Adipocyte (in vitro differentiated cells): ENCODE results near the gene ERCC8.
A peak's percentile ranks its signal among the peaks of the same experiment; 100 is the strongest.
"Not testable (repeated sequence)": the region's sequence is repeated elsewhere in the genome, so short reads cannot be mapped to it uniquely, and the experiment has no call there.

ENCODE experiments used
- DNase-seq: peaks from one replicate; pipeline ENCODE4 v3.0.0-alpha.2; 2015; ENCODE audit warnings: low read depth
- H3K27me3 ChIP-seq: replicated peaks from 2 replicates; pipeline ENCODE4 v1.7.0; 2013; ENCODE audit warnings: mild to moderate bottlenecking, low read length, moderate library complexity; ENCODE audit not compliant: control insufficient read depth, insufficient read depth
- H3K36me3 ChIP-seq: 2 replicates; pipeline ENCODE4 v1.7.0; 2013; ENCODE audit warnings: low read length, mild to moderate bottlenecking, moderate library complexity; ENCODE audit not compliant: control insufficient read depth, insufficient read depth, severe bottlenecking
- H3K4me1 ChIP-seq: 2 replicates; pipeline ENCODE4 v1.7.0; 2013; ENCODE audit warnings: mild to moderate bottlenecking, low read length, moderate library complexity; ENCODE audit not compliant: control insufficient read depth, insufficient read depth
- H3K4me3 ChIP-seq: 2 replicates; pipeline ENCODE4 v1.7.0; 2013; ENCODE audit warnings: mild to moderate bottlenecking, low read length, moderate library complexity
- H3K9ac ChIP-seq: 2 replicates; pipeline ENCODE4 v1.7.0; 2013; ENCODE audit warnings: mild to moderate bottlenecking, low read length, moderate library complexity
- H3K9me3 ChIP-seq: 2 replicates; pipeline ENCODE4 v1.7.0; 2013; ENCODE audit warnings: mild to moderate bottlenecking, low read length, moderate library complexity; ENCODE audit not compliant: control insufficient read depth

ERCC8 gene

GRCh38 chr5:60944904-60945812 lies at the start of gene ERCC8, which contains the start of gene NDUFAF2:
Gene ERCC8 (minus strand): TSS chr5:60945070. CDS start chr5:60945008, 62 bp downstream.
Gene NDUFAF2 (plus strand): TSS chr5:60945205. CDS start chr5:60945256, 51 bp downstream.
- peak; percentile 97 for DNase-seq
- Histone ChIP-seq H3K36me3 (peaks cover 2% of the 10 kb centered on the region), H3K4me3 (peak within 1 kb of the TSS; percentile 99), H3K9ac (peak within 1 kb of the TSS; percentile 94), H3K9me3 (no peaks in the 10 kb centered on the region), H3K27me3 (no peaks in the 10 kb centered on the region), H3K4me1 (peaks cover 23% of the 10 kb centered on the region)

- Histone ChIP-seq H3K4me3 (no peak overlapping the region), H3K27me3 (no peaks in the 10 kb centered on the region), H3K9me3 (no peaks in the 10 kb centered on the region), H3K36me3 (no peaks in the 10 kb centered on the region), H3K9ac (no peak overlapping the region), H3K4me1 (no peaks in the 10 kb centered on the region)
- no peak for DNase-seq
These were observed 49.2 kb upstream of the ERCC8 start for GRCh38 chr5:60993875-60994571.

- no peak overlapping the region for H3K4me3 ChIP-seq
- no peaks in the 10 kb centered on the region for H3K4me1 ChIP-seq
- H3K9me3 ChIP-seq, result no peaks in the 10 kb centered on the region
- DNase-seq, result no peak
- H3K27me3 ChIP-seq, result no peaks in the 10 kb centered on the region
- no peaks in the 10 kb centered on the region for H3K36me3 ChIP-seq
- no peak overlapping the region for H3K9ac ChIP-seq
These were observed 48.6 kb upstream of the ERCC8 start for GRCh38 chr5:60993425-60993824.

GRCh38 chr5:60992871-60993270 lies 48.0 kb upstream of the ERCC8 start:
- H3K27me3 ChIP-seq, result no peaks in the 10 kb centered on the region
- H3K4me3 ChIP-seq, result no peak overlapping the region
- H3K9me3 ChIP-seq, result no peaks in the 10 kb centered on the region
- peaks cover 3% of the 10 kb centered on the region for H3K4me1 ChIP-seq
- no peaks in the 10 kb centered on the region for H3K36me3 ChIP-seq
- no peak overlapping the region for H3K9ac ChIP-seq
- no peak for DNase-seq

GRCh38 chr5:60989790-60990189 lies 44.9 kb upstream of the ERCC8 start:
- no peak for DNase-seq
- no peak overlapping the region for H3K4me3 ChIP-seq
- H3K36me3 ChIP-seq, result no peaks in the 10 kb centered on the region
- H3K4me1 ChIP-seq, result peaks cover 6% of the 10 kb centered on the region
- H3K9ac ChIP-seq, result no peak overlapping the region
- H3K27me3 ChIP-seq, result no peaks in the 10 kb centered on the region
- no peaks in the 10 kb centered on the region for H3K9me3 ChIP-seq

- not testable (repeated sequence) for DNase-seq, H3K4me1 ChIP-seq, H3K4me3 ChIP-seq, H3K9ac ChIP-seq, H3K9me3 ChIP-seq, H3K27me3 ChIP-seq, H3K36me3 ChIP-seq
These were observed 37.3 kb upstream of the ERCC8 start for GRCh38 chr5:60982127-60982526.

- no peak overlapping the region for H3K9ac ChIP-seq
- no peak overlapping the region for H3K4me3 ChIP-seq
- DNase-seq, result no peak
- no peaks in the 10 kb centered on the region for H3K27me3 ChIP-seq
- no peaks in the 10 kb centered on the region for H3K4me1 ChIP-seq
- H3K9me3 ChIP-seq, result no peaks in the 10 kb centered on the region
- H3K36me3 ChIP-seq, result no peaks in the 10 kb centered on the region
These were observed 35.6 kb upstream of the ERCC8 start for GRCh38 chr5:60980511-60980910.

- Histone ChIP-seq H3K9me3 (no peaks in the 10 kb centered on the region), H3K4me1 (no peaks in the 10 kb centered on the region), H3K9ac (no peak overlapping the region), H3K4me3 (no peak overlapping the region), H3K36me3 (no peaks in the 10 kb centered on the region), H3K27me3 (no peaks in the 10 kb centered on the region)
- no peak for DNase-seq
These were observed 34.1 kb upstream of the ERCC8 start for GRCh38 chr5:60978968-60979367.

- no peaks in the 10 kb centered on the region for H3K9me3 ChIP-seq
- DNase-seq, result no peak
- no peaks in the 10 kb centered on the region for H3K4me1 ChIP-seq
- H3K27me3 ChIP-seq, result no peaks in the 10 kb centered on the region
- H3K4me3 ChIP-seq, result no peak overlapping the region
- no peak overlapping the region for H3K9ac ChIP-seq
- no peaks in the 10 kb centered on the region for H3K36me3 ChIP-seq
These were observed 33.3 kb upstream of the ERCC8 start for GRCh38 chr5:60977956-60978737.

GRCh38 chr5:60972231-60972630 lies 27.4 kb upstream of the ERCC8 start:
- no peak for DNase-seq
- Histone ChIP-seq H3K4me1 (no peaks in the 10 kb centered on the region), H3K27me3 (no peaks in the 10 kb centered on the region), H3K36me3 (no peaks in the 10 kb centered on the region), H3K9ac (no peak overlapping the region), H3K9me3 (peaks cover 9% of the 10 kb centered on the region), H3K4me3 (no peak overlapping the region)

GRCh38 chr5:60961685-60962084 lies 16.8 kb upstream of the ERCC8 start:
- Histone ChIP-seq H3K27me3 (no peaks in the 10 kb centered on the region), H3K9me3 (peaks cover 3% of the 10 kb centered on the region), H3K9ac (no peak overlapping the region), H3K4me3 (no peak overlapping the region), H3K4me1 (peaks cover 25% of the 10 kb centered on the region), H3K36me3 (no peaks in the 10 kb centered on the region)
- peak; percentile 64 for DNase-seq
